HepG2 (cell line): ENCODE data around the gene PDZD2. TPM values are rescaled to one million over a fixed set of nuclear protein-coding genes. Genes with fewer than 3 reads are reported as not detected.

Experiments used
- ATAC-seq: fragments of 200-7000 bp; cut with Tn5 transposase; 3 replicates; pipeline ENCODE4 v1.9.1; 2020; ENCODE audit warnings: mild to moderate bottlenecking, moderate library complexity
- BruUV-seq: library from RNA; stranded (reverse); fragments of 400-500 nt; replicated peaks from 2 replicates; lab custom pipeline; 2021; lab: Mats Ljungman, UMichigan
- CTCF ChIA-PET: fragments of 300-600 bp; formaldehyde crosslinking; extraction: SDS; loops from one replicate; lab custom pipeline; 2021; ENCODE audit warnings: low total read pairs, inconsistent platforms, low intra/inter-chr PET ratio; lab: Yijun Ruan, JAX
- POLR2A ChIA-PET: fragments of 350-600 bp; sonication (Branson Sonifier 250); formaldehyde crosslinking; loops from one replicate; lab custom pipeline; 2020; ENCODE audit warnings: antibody characterized with exemption, inconsistent platforms; lab: Yijun Ruan, JAX
- DNase-seq: peaks from one replicate; pipeline ENCODE4 v3.0.0-alpha.2; 2015; ENCODE audit warnings: low spot score
- FAIRE-seq: peaks from 3 replicates; lab custom pipeline; 2011; peaks lifted over from hg19 to GRCh38; lab: Jason Lieb, UNC
- H2AFZ ChIP-seq: one replicate; pipeline ENCODE4 v1.6.1; 2011; ENCODE audit warnings: low read length, inconsistent platforms
- H3K27ac ChIP-seq: fragments of 300-600 bp; 3 replicates; pipeline ENCODE4 v1.8.0; 2011; ENCODE audit warnings: mixed run types, mild to moderate bottlenecking, mixed read lengths, low read length, inconsistent platforms; ENCODE audit not compliant: insufficient read depth; ENCODE audit errors: extremely low read length
- H3K27me3 ChIP-seq, 2 experiments: fragments of 200-600 bp in 1 of 2; 2 replicates in 1 of 2; 3 replicates in 1 of 2; pipeline versions ENCODE4 v1.6.0 to v1.8.0; 2011; ENCODE audit warnings: low read length in 2 of 2, mild to moderate bottlenecking in 2 of 2, moderate library complexity in 2 of 2, inconsistent platforms in 1 of 2; ENCODE audit not compliant: insufficient read depth in 2 of 2, control insufficient read depth in 1 of 2
- H3K36me3 ChIP-seq, 2 experiments: fragments of 200-600 bp in 1 of 2; replicated peaks in 1 of 2; 2 replicates in 1 of 2; 3 replicates in 1 of 2; pipeline versions ENCODE4 v1.5.1 to v1.8.0; 2011; ENCODE audit warnings: low read length in 2 of 2, inconsistent platforms in 1 of 2; ENCODE audit not compliant: insufficient read depth in 2 of 2, control insufficient read depth in 1 of 2
- H3K4me1 ChIP-seq: 2 replicates; pipeline ENCODE4 v1.5.1; 2012; ENCODE audit warnings: low read length, inconsistent platforms; ENCODE audit not compliant: insufficient read depth
- H3K4me2 ChIP-seq: 2 replicates; pipeline ENCODE4 v1.6.0; 2011; ENCODE audit warnings: low read depth, low read length, inconsistent platforms
- H3K4me3 ChIP-seq, 3 experiments: fragments of 200-600 bp in 1 of 3; sonication (generic), shearing (Covaris generic) in 1 of 3; replicated peaks in 1 of 3; 2 replicates each; pipeline ENCODE4 v1.5.1; 2011 to 2016; ENCODE audit warnings: low read length in 3 of 3, inconsistent platforms in 2 of 3, low read depth in 2 of 3, mild to moderate bottlenecking in 2 of 3, control low read depth in 1 of 3, mixed read lengths in 1 of 3; ENCODE audit not compliant: insufficient read depth in 1 of 3
- H3K79me2 ChIP-seq: one replicate; pipeline ENCODE4 v1.6.1; 2011; ENCODE audit warnings: low read length, inconsistent platforms; ENCODE audit not compliant: insufficient read depth
- H3K9ac ChIP-seq: 2 replicates; pipeline ENCODE4 v1.6.0; 2011; ENCODE audit warnings: mild to moderate bottlenecking, low read depth, low read length, inconsistent platforms; ENCODE audit not compliant: insufficient read depth
- H3K9me3 ChIP-seq: 2 replicates; pipeline ENCODE4 v1.5.1; 2012; ENCODE audit warnings: mild to moderate bottlenecking, low read length
- H4K20me1 ChIP-seq: 2 replicates; pipeline ENCODE4 v1.6.0; 2011; ENCODE audit warnings: inconsistent platforms, mild to moderate bottlenecking, low read length, moderate library complexity; ENCODE audit not compliant: insufficient read depth
- BHLHE40 ChIP-seq: IDR thresholded peaks from 2 replicates; pipeline ENCODE4 v1.6.1; 2011; ENCODE audit warnings: low read length, improper control_type of control experiment
- KAT8 ChIP-seq: IDR thresholded peaks from 2 replicates; pipeline ENCODE4 v1.6.1; 2016; ENCODE audit warnings: missing genetic modification reagents, missing compliant biosample characterization
- KMT2B ChIP-seq: IDR thresholded peaks from 2 replicates; pipeline ENCODE4 v1.6.1; 2016; ENCODE audit warnings: missing genetic modification reagents, missing compliant biosample characterization
- MED1 ChIP-seq: sonication (generic); formaldehyde crosslinking; IDR thresholded peaks from 2 replicates; pipeline ENCODE4 v1.4.0; 2020; ENCODE audit warnings: missing genetic modification reagents
- MLX ChIP-seq: IDR thresholded peaks from 2 replicates; pipeline ENCODE4 v1.6.1; 2016
- PAXIP1 ChIP-seq: sonication (generic); formaldehyde crosslinking; conservative IDR thresholded peaks from 2 replicates; pipeline ENCODE4 v1.4.0; 2020; ENCODE audit warnings: mild to moderate bottlenecking, missing genetic modification reagents, moderate library complexity
- RBM22 ChIP-seq: fragments of 200-400 bp; formaldehyde crosslinking; optimal IDR thresholded peaks from 2 replicates; pipeline ENCODE3; 2017; ENCODE audit warnings: mild to moderate bottlenecking, low read length, moderate library complexity
- SRF ChIP-seq: IDR thresholded peaks from 2 replicates; pipeline ENCODE4 v1.6.1; 2011; ENCODE audit warnings: mild to moderate bottlenecking, low read depth, low read length, moderate library complexity
- WGBS: methylation state at CpG from one replicate; pipeline ENCODE4 v1.1.6; 2017; ENCODE audit warnings: low lambda C conversion rate; 5-methylcytosine and 5-hydroxymethylcytosine counted together
- in situ Hi-C: cut with HindIII; loops from 2 replicates; pipeline ENCODE4 v1.10.0; 2017; ENCODE audit warnings: low pct_unique_long_range_greater_than_20kb; ENCODE audit not compliant: extremely low pct_ligation_motif_present
- intact Hi-C: fragments of 100-400 bp; cut with micrococcal nuclease; formaldehyde crosslinking; loops from one replicate; pipeline ENCODE4 v1.10.0; 2022; ENCODE audit not compliant: unreplicated experiment
- polyA plus RNA-seq, 8 experiments: library from polyadenylated mRNA; depleted of rRNA in 3 of 8; stranded (reverse) in 7 of 8; unstranded in 1 of 8; fragments of >200 nt; fragmentation: Illumina TruSeq in 4 of 8; extraction: Trizol in 4 of 8; gene quantifications; 2 replicates each; pipeline versions ENCODE4 v1.2.1 to v1.2.3, GENCODE V29; 2011 to 2016; ENCODE audit warnings: low read depth in 4 of 8, missing spikeins in 1 of 8, mixed read lengths in 1 of 8; ENCODE audit not compliant: insufficient read depth in 1 of 8
- total RNA-seq, 5 experiments: library from RNA; depleted of rRNA; stranded (reverse); fragments of >200 nt; fragmentation: Illumina TruSeq; extraction: Trizol; gene quantifications; 2 replicates each; pipeline ENCODE4 v1.2.3, GENCODE V29; 2016; ENCODE audit warnings: low read depth in 1 of 5

Gene PDZD2
- total and polyA plus RNA-seq, 2 of the 13 experiments (the other 11 are each of a cell fraction or from before 2014, with no cell fraction given): 0.04 TPM; not detected in 1

GRCh38 chr5:32109236-32109635 is 470.3 kb downstream of the PDZD2 start:
- H3K9ac ChIP-seq: no peak overlapping the region
- no peaks in the 10 kb centered on the region for H3K27me3 ChIP-seq
- H2AFZ ChIP-seq: no peak overlapping the region
- intact Hi-C loops (no loop called here), in situ Hi-C loops (no loop called here)
- POLR2A ChIA-PET: no interaction called here
- no peak overlapping the region for H3K4me2 ChIP-seq
- no peak for FAIRE-seq
- peaks cover 20 to 70% of the 10 kb centered on the region in 2 experiments for H3K36me3 ChIP-seq
- H3K79me2 ChIP-seq: no peaks in the 10 kb centered on the region
- TF ChIP-seq KMT2B (CRISPR knock-in tag): no peak
- peak; percentile 63 for TF ChIP-seq RBM22
- TF ChIP-seq BHLHE40: no peak
- H3K27ac ChIP-seq: no peak overlapping the region
- no peak overlapping the region for H3K4me3 ChIP-seq
- CTCF ChIA-PET: no interaction called here
- H4K20me1 ChIP-seq: no peaks in the 10 kb centered on the region
- DNase-seq: no peak
- H3K9me3 ChIP-seq: no peaks in the 10 kb centered on the region
- WGBS: 97% methylated on average over 10 of the region's 10 CpGs
- H3K4me1 ChIP-seq: no peaks in the 10 kb centered on the region; the same call in 1 of the 2 replicates
- no TSS peak for BruUV-seq
- no peak for ATAC-seq

- BruUV-seq: no TSS peak
- Histone ChIP-seq H4K20me1 (no peaks in the 10 kb centered on the region), H3K27ac (no peak overlapping the region), H2AFZ (no peak overlapping the region), H3K4me2 (no peak overlapping the region), H3K9ac (no peak overlapping the region), H3K9me3 (no peaks in the 10 kb centered on the region), H3K79me2 (no peaks in the 10 kb centered on the region), H3K27me3 (no peaks in the 10 kb centered on the region), H3K4me1 (no peaks in the 10 kb centered on the region; the same call in 1 of the 2 replicates), H3K4me3 (no peak overlapping the region), H3K36me3 (peaks cover 20 to 65% of the 10 kb centered on the region in 2 experiments)
- no peak for FAIRE-seq
- intact Hi-C loops: no loop called here
- WGBS: over 99% methylated on average over 5 of the region's 5 CpGs
- no peak for DNase-seq
- ChIA-PET POLR2A (no interaction called here), CTCF (no interaction called here)
- no peak; the same call in 2 of the 3 replicates for ATAC-seq
- in situ Hi-C loops: no loop called here
- TF ChIP-seq SRF (no peak), MED1 (CRISPR knock-in tag) (no peak), PAXIP1 (CRISPR knock-in tag) (0 out of 2 replicates have a peak, but pooled peaks have one; percentile 1), MLX (CRISPR knock-in tag) (no peak), KAT8 (no peak)
These were observed 471.3 kb downstream of the PDZD2 start for GRCh38 chr5:32110111-32110696.
